ENCODE results near the gene NTRK3.

DNA sequence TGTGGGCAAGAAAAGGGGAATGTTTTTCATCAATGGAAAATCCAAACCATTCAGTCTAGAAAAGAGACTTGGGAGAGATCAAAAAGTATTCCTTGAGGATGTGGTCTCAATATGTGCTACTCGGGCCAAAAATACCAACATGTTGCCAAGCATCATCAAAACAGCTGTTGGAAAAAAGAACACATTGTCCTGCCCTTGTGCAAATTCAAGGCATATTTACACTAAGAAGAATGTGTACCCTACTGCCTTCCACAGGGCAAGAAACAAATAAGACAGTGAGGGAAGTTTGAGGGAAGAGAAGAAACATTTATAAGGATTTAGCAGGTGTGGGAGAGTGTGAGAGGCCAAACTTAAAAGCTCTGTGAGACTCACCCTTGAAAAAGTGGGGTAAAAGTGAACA lies 252.1 kb downstream of the NTRK3 start:
- TF ChIP-seq CTCF (IDR thresholded peaks at IDR 0.05) (no peak), POLR2A (IDR thresholded peaks at IDR 0.05) (no peak)
